Gastrocnemius medialis (tissue), 4 donors: Measurements from ENCODE around the gene GJB3.

Source experiments
- CTCF ChIP-seq, 5 experiments: fragments of 450-650 bp in 3 of 5; fragments of 200-600 bp in 2 of 5; sonication (generic) in 2 of 5; IDR thresholded peaks in 4 of 5; conservative IDR thresholded peaks in 1 of 5; 1 replicate in 4 of 5; 2 replicates in 1 of 5; pipeline ENCODE4 v1.5.1; 2016 to 2019; ENCODE audit warnings: antibody characterized with exemption in 5 of 5, mild to moderate bottlenecking in 3 of 5, moderate library complexity in 3 of 5
- POLR2A ChIP-seq, 2 donors: fragments of 450-650 bp; IDR thresholded peaks; one replicate each; pipeline ENCODE4 v1.6.1; 2017; ENCODE audit warnings: antibody characterized with exemption in 2 of 2, mild to moderate bottlenecking in 2 of 2, moderate library complexity in 2 of 2

- TF ChIP-seq CTCF (IDR thresholded peaks at IDR 0.05 in 4 of 5, conservative IDR thresholded peaks at IDR 0.05 in 1 of 5) (no peak), POLR2A (IDR thresholded peaks at IDR 0.05) (no peak)
These were observed 16.0 kb downstream of the GJB3 start for GRCh38 chr1:34796990-34797389.
